Cardiac fibroblast (primary cell): ENCODE measurements around the gene CACNB2.

Experiments
- DNase-seq, 2 donors: peaks; one replicate each; pipeline versions ENCODE4 v3.0.0 to v3.0.0-alpha.2; 2010; ENCODE audit warnings: low read depth in 2 of 2
- H3K4me3 ChIP-seq, 2 donors: replicated peaks in 1 of 2; 1 replicate in 1 of 2; 2 replicates in 1 of 2; pipeline ENCODE4 v1.5.1; 2011; ENCODE audit warnings: low read depth in 2 of 2, low read length in 2 of 2, mild to moderate bottlenecking in 2 of 2, moderate library complexity in 1 of 2
- CTCF ChIP-seq: IDR thresholded peaks from one replicate; pipeline ENCODE4 v1.5.1; 2011; ENCODE audit warnings: low read depth, mild to moderate bottlenecking, low read length, inconsistent platforms

The CACNB2 gene

GRCh38 chr10:18399158-18399557 lies 258.9 kb downstream of the CACNB2 start:
- H3K4me3 ChIP-seq = no peak overlapping the region
- DNase-seq = no peak
- no peak for TF ChIP-seq CTCF

GRCh38 chr10:18400201-18400905 lies 260.1 kb downstream of the CACNB2 start:
- no peak overlapping the region for H3K4me3 ChIP-seq
- no peak for DNase-seq
- no peak for TF ChIP-seq CTCF

- no peak for TF ChIP-seq CTCF
- no peak for DNase-seq
- no peak overlapping the region for H3K4me3 ChIP-seq
Observed at GRCh38 chr10:18400906-18401245, 260.7 kb downstream of the CACNB2 start.

- no peak overlapping the region for H3K4me3 ChIP-seq
- no peak for DNase-seq
- TF ChIP-seq CTCF = no peak
Observed at GRCh38 chr10:18401416-18402195, 261.4 kb downstream of the CACNB2 start.

GRCh38 chr10:18402853-18403252 lies 262.6 kb downstream of the CACNB2 start:
- DNase-seq = peak in 1 of 2 donors; percentile 40

GRCh38 chr10:18404530-18404929 lies 264.3 kb downstream of the CACNB2 start:
- H3K4me3 ChIP-seq = no peak overlapping the region
- no peak for DNase-seq
- no peak for TF ChIP-seq CTCF

More at GRCh38 chr10:18402853-18403252, 262.6 kb downstream of the CACNB2 start:
- no peak for TF ChIP-seq CTCF
- no peak overlapping the region for H3K4me3 ChIP-seq
